Stimulated activated CD8-positive, alpha-beta memory T cell treated with anti-CD3 and anti-CD28 coated beads, Interleukin-15, amount 100 ng/mL, for 1 hour (primary cell): ENCODE measurements around the gene KCNH6.

Experiments
- DNase-seq: peaks from one replicate; pipeline ENCODE4 v3.0.0-alpha.2; 2020; ENCODE audit warnings: low read depth

Gene KCNH6

DNA sequence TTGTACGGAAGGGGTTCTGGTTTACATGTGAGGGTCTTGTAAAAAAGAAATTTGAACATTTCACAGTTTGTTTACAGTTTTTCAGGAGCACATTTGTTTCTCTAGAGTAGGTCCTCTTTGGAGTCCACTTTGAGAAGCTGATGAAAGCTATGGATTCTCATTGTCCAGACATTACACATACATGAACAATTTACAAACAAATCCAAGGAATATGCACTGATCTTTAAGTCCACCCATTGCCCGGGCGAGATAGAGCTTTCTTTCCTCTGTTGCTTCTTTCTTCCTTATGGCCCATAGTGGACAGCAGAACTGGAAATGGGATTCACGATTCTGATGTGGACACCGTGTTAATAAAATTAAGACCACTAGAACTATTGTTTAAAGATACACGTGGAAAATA, 29.1 kb downstream of the KCNH6 start:
- no peak for DNase-seq

DNA sequence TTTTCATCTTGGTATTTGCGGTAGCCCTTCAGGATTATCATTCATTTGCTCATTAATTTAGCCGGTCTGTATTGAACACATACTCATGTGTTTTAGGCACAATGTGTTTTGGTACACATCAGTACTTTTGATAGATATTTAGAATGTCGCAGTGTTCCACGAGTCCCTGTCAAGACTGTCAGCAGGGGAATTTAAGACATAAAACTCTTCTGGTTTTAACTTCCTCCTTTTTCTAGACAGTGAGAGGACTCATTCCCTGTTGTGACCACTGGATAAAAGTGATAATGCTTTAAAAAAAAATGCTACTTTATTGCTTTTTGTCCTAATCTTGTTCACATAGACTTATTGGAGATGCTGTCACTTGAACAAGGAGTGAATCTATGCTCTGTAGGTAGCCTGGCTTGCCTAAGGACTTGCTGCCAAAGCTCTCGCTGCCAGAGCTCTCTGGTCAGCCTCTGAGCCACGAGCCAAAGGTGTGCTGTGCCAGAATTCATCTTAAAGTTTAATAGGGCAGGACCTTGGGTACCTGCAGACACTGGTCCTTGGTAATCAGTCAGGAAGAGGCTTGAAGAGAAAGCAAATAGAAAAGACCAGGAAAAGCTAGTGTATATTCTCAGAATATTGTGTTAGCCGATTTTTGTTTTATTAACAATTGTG, 32.5 kb downstream of the KCNH6 start:
- DNase-seq, result no peak

DNA sequence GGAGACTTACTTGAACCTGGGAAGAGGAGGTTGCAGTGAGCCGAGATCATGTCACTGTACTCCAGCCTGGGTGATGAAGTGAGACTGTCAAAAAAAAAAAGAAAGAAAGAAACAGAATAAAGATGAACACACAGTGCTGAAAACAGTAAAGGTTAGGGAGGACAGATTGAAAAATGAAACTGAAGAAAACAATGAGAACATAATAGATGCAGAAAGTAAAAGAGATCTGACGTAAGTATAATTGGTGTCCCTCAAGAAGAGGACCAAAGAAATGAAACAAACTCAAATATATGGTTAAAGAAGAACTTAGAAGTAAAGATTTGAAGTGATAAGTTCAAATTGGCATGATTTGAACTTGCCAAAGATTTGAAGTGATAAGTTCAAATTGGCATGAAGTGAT, 34.3 kb downstream of the KCNH6 start:
- DNase-seq, result no peak

DNA sequence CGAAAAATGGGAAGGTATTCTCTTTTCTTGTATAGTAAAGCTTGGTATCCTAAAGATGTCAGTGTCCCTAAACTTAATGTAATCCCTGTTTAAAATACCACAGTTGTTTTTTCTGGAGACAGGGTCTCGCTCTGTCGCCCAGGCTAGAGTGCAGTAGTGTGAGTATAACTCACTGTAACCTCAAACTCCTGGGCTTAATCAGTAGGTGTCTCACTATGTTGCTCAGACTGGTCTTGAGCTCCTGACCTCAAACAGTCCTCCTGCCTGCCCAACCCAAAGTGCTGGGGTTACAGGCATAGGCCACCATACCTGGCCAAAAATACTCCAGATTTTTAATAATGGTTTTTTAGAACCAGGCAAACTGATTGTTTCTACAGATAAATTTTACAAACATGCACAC, 35.3 kb downstream of the KCNH6 start:
- no peak for DNase-seq

DNA sequence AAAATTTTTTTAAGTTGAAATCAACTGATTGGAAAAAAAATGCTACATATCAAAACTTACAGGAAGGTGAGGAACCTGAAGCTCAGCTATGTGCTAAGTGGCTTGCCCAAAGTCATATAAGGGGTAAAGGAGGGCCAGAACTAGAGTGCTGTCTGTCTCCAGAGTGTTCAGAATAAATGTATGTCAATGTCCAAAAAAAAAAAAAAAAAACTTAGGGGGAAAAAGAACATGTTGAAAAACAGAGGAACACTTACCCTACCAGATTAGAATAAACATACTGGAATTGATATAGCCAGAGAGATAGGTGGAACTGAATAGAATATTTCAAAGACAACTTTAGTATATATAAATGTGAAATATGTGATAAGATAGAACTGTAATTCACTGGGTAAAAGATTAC, 38.7 kb downstream of the KCNH6 start:
- DNase-seq, result no peak

DNA sequence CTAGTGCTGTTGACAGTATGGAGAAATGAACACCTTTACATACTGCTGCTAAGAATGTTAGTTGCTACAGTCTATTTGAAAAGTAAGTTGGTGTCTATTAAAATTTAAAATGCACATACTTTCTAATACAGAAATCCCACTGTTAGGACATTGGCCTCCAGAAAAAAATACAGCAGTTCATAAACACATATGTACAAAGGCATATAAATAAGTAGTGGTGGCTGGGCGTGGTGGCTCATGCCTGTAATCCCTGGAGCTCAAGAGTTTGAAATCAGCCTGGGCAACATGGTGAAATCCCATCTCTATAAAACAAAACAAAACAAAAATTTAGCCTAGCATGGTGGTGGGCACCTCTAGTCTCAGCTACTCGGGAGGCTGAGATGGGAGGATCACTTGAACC, 40.2 kb downstream of the KCNH6 start:
- no peak for DNase-seq

DNA sequence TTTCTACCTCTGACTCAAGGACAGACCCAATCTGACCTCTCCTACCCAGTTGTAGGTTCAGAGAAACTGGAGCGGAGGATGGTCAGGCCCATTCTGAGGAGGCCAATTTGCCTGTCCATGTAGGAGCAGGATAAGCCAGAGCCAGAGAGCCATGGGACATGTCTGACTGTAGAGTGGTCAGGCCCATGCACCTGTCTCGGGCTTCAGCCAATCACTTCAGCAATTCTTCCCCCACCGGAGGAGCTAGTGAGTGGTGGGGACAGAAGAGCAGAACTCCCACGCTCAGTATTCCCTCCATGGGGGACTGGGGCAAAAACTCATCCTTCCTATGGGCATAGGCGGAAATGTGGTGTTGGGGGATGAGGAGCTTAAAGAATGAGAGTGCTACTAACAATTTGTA, 41.4 kb downstream of the KCNH6 start:
- DNase-seq, result no peak

DNA sequence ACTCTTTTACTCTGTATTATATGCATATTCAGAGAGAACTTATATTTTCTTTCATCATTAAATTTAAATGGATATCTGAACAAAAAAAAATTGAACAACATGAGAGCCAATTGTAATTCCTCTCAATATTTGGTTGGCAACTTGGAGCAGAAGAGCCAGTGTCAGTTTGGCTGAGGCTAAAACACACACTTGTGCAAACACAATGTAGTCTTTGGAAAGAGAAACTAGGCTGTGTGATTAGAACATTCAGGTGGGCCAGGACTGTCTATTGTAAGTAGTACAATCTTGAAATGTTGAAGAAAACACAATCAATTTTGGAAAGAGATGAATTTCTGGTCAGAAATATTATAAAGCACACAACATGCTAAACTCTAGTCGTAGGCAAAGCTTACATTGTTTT, 44.1 kb downstream of the KCNH6 start:
- DNase-seq, result no peak

DNA sequence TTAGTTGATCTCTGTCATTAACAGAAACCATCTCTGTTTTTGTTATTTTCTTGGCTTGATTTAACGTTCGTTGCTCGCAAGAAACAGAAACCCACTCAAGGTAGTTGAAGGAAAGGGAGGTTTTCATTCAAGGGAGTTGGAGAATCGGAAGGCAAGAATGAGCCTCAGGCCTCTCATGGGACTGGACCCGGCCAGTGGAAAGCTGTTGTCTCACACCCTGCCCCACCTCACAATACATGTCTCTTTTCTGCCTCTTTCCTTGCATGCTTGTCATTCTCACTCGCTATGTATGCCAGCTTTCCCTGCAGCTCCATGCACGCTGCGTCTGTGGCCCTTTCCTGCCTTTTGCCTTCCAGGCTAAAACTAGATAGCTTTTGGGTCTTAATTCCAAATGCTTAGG, 45.4 kb downstream of the KCNH6 start:
- DNase-seq, result no peak

DNA sequence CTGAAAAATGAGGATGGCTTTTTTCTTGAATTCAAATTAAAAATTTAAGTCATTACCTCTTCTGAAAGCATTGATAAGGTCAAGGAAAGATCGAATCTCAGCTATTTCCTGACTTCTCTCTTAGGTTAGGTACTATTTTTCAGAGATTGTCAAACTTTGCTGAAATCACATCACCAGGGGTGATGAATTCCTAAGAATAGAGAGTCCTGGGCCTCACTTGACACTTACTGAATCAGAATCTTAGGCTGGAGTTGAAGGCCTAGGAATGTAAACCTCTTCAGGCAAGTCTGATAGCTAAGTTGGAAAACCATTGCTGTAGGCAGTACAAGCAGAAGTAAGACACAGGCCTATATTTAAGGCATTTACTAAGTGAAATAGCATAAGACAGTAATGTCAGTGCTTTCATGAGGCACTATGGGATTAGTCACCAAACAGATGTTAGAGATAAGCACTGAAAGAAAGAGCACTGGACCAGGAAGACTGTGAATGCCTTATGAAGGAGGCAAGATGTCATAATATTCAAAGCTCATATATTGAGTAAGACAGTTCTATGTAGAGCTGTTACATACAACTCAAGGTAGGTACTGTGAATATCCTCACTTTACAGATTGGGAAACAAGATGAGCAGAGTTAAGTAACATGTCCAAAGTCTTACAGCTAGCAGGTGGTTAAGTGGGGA, 48.6 kb downstream of the KCNH6 start:
- no peak for DNase-seq

DNA sequence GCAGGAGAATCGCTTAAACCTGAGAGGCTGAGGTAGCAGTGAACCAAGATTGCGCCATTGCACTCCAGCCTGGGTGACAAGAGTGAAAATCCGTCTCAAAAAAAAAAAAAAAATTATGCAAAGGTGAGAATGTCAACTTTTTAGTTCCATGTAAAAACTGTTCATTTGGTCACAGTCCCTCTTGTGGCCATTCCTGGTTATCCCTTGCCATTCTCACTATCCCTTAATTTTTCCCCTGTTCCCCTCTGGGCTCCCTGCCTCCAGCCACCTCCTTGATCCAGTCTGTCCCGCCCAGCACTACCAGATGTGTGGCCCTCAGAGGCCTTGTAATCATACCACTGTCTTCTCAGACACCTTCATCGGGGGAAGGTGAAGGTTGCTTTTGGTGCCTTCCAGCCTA, 50.5 kb downstream of the KCNH6 start:
- DNase-seq, result no peak

DNA sequence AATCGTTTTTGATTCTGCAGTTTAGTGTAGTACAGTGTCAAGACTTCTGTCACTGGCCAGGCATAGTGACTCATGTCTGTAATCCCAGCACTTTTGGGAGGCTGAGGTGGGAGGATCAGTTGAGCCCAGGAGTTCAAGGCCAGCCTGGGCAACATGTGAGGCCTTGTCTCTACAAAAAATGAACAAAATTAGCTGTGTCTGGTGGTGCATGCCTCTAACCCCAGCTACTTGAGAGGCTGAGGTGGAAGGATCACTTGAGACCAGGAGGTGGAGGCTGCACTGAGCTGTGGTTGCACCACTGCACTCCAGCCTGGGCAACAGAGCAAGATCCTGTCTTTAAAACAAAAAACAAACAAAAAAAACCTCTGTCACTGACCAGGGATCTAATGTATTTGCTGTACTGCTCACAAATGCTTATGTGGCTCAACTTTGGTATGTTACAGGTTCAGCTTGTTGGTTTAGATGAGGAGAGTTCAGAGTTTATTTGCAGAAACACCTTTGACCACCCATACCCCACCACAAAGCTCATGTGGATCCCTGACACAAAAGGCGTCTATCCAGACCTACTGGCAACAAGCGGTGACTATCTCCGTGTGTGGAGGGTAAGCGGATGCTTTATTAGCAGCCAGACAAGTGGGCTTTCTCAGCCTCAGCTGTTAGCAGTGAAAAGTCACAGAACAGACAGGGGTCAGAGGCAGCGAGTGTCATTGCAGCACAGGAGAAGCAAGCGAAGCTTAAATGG, 55.0 kb downstream of the KCNH6 start:
- DNase-seq, result no peak

DNA sequence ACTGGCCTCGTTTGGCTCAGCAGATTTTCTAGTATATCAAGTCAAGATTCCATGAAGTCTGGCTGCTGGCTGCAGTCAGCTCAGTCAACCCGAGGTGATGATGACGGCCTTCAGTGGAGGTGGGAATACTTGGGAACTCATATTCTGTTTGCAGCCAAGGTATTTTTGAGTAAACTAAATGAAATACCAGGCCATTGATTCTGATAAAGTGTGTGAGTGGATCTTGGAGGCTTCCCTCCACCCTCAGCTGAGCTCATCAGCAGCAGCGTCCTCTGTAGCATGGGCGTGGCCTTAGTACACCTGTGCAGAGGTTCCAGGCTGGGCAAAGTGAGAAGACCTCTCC, 55.6 kb downstream of the KCNH6 start:
- DNase-seq, result no peak

DNA sequence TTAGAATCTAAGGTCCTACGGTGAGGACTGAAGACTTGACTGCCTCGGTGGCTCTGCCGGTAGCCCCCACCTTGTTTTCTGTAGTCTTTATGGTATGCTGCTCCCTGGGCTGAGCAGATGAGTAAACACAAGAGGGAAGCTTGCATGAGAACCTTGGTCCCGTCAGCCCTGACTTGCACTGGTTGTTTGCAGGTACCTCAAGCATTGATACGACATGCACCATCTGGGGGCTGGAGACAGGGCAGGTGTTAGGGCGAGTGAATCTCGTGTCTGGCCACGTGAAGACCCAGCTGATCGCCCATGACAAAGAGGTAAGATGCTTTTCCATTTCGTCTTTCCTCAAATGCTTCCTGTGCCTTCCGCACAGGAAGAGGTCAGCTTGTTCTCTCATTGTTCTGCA, 56.5 kb downstream of the KCNH6 start:
- DNase-seq, result no peak

DNA sequence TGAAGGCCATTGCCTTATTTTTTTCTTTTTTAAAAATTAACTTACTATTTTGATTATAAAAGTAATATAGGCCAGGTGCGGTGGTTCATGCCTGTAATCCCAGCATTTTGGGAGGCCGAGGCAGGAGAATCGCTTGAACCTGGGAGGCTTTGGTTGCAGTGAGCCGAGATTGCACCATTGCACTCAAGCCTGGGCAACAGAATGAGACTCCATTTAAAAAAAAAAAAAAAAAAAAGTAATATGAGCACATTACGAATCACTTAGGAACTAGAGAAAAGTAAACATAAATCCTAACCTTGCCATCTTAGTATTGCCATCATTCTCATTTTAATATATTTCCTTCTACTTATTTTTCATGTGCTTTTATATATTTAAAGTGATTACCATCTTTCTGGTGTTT, 64.6 kb downstream of the KCNH6 start:
- no peak for DNase-seq

DNA sequence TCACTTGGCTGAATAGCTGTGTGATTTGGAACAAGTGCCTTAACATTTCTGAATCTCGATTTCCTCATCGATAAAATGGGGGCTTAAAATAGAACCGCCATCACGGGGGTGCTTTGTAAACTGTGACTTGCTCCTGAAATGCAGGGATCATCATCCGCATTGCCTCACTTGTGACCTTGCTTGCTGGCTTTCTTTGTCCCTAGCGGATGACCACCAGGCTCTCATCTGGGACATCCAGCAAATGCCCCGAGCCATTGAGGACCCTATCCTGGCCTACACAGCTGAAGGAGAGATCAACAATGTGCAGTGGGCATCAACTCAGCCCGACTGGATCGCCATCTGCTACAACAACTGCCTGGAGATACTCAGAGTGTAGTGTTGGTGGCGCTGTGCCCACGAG, 65.6 kb downstream of the KCNH6 start:
- DNase-seq, result no peak

DNA sequence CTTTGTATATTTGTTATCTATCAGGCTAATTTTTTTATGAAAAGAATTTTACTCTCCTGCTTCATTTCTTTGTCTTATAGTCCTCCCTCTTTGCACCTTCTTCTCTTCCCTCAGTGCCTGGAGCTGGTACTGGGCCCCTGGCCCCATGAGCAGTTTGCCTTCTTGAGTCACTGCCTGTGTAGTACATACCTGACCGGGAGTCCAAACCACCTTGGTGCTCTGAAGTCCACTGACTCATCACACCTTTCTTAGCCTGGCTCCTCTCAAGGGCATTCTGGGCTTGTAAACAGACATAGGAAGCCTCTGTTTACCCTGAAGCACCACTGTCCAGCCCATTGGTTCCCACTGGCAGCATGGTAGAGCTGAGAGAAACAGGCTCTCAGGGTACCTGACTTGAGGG, 66.5 kb downstream of the KCNH6 start:
- DNase-seq, result no peak

DNA sequence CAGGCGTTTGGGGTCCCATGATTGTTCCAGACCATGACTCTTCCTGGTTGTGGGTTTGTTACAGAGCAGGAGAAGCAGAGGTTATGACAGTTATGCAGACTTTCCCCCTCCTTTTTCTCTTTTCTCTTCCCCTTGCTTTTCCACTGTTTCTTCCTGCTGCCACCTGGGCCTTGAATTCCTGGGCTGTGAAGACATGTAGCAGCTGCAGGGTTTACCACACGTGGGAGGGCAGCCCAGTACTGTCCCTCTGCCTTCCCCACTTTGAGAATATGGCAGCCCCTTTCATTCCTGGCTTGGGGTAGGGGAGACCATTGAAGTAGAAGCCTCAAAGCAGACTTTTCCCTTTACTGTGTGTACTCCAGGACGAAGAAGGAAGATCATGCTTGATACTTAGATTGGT, 69.6 kb downstream of the KCNH6 start:
- DNase-seq, result no peak

DNA sequence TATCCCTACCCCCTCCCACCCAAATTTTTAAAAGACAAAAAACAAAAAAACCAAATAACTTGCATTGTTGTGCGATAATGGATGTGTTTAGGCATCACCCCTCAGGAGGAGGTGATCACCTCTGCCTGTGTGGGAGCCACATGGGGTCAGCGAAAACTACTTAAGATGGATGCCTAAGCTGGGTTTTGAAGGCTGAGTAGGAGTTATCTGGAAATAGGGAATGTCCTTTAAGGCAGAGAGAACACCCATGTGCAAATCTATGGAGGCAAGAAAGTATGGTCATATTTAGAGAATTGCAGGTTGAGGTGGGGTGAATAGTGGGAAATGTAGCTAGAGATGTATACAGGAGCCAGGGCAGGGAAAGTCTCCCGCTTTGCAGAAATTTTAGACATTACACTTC, 72.0 kb downstream of the KCNH6 start:
- DNase-seq, result no peak
